ENCODE data around the gene COL6A5.

The COL6A5 gene

GRCh38 chr3:130522399-130522798 lies 176.9 kb downstream of the COL6A5 start:
- DNase-seq, result no peak

- no peak for DNase-seq
Observed at GRCh38 chr3:130527426-130527825, 182.0 kb downstream of the COL6A5 start.

DNA sequence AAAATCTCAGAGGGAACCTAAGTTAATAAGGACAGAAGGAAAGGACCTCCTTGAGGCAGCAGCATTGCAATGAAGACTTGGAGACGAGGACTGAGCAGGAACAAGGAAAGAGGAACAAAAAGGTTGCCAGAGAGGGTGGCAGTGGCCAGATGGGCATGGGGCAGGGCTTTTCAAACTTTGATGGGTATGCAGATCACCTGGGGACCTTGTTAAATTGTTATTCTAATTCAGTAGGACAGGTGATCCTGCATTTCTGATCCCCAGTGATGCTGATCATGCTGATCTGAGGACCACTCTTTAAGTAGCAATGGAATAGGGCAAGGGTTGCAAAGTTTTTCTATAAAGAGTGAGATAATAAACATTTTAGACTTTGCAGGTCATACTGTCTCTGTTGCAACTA lies 182.6 kb downstream of the COL6A5 start:
- DNase-seq, result no peak

- no peak for DNase-seq
Observed at GRCh38 chr3:130529486-130530215, 184.2 kb downstream of the COL6A5 start.

DNA sequence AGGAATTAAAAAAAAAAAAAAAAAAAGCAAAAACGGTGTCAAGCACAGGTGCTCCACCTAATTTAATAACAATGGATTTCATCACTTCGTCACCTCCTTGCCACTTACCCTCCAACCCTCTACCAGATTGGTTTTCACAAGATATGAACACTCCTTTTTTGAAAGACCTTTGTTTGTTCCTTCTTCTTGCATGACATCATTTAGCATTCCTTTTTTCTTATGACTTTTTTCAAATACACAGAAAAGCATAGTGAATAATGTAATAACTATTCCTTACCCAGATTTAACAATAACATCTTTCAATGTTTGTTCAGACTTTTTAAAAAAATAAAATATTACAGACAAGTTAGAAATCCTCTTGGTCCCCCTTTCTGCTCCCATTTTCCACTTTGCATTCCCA lies 187.8 kb downstream of the COL6A5 start:
- no peak for DNase-seq

Data from GF-D8 (cell line).